ENCODE results near the gene KLK6.

KLK6 gene

GRCh38 chr19:50922317-50922853, 47.0 kb downstream of the KLK6 start:
- ChIA-PET CTCF (interaction anchor here (0.6 to 3.6 kb wide), 31 partner anchors 10 to 670 kb away, joined by 3 to 42 read pairs (median 4); partner anchors contain the start of genes ACP4 and JOSD2), POLR2A (no interaction called here)
- no peak overlapping the region for H3K4me3 ChIP-seq (ENCODE audit: low read depth, low read length)
- no peak for DNase-seq (ENCODE audit: low read depth, low spot score)
- peak; percentile 85 for TF ChIP-seq CTCF (IDR thresholded peaks at IDR 0.05; ENCODE audit: insufficient read depth, low read length, missing control alignments)

- CTCF ChIA-PET, result interaction anchor here (0.6 to 3.6 kb wide), 32 partner anchors 10 to 669 kb away, joined by 3 to 42 read pairs (median 4); partner anchors contain the start of genes ACP4 and JOSD2
- DNase-seq (ENCODE audit: low read depth, low spot score), result no peak
- no peak overlapping the region for H3K4me3 ChIP-seq (ENCODE audit: low read depth, low read length)
- POLR2A ChIA-PET, result interaction anchor here (0.5 kb wide), 1 partner anchor 118 kb away, joined by 3 read pairs; no protein-coding TSS in a partner anchor
- no peak for TF ChIP-seq CTCF (IDR thresholded peaks at IDR 0.05; ENCODE audit: insufficient read depth, low read length, missing control alignments)
Observed at GRCh38 chr19:50921426-50922316, 47.7 kb downstream of the KLK6 start.

- TF ChIP-seq CTCF (IDR thresholded peaks at IDR 0.05; ENCODE audit: insufficient read depth, low read length, missing control alignments), result no peak
- no peak for DNase-seq (ENCODE audit: low read depth, low spot score)
- ChIA-PET CTCF (no interaction called here), POLR2A (no interaction called here)
- no peak overlapping the region for H3K4me3 ChIP-seq (ENCODE audit: low read depth, low read length)
Observed at GRCh38 chr19:50916069-50916468, 53.3 kb downstream of the KLK6 start.

GRCh38 chr19:50912727-50913716, 56.4 kb downstream of the KLK6 start:
- no peak overlapping the region for H3K4me3 ChIP-seq (ENCODE audit: low read depth, low read length)
- CTCF ChIA-PET, result interaction anchor here (1.3 kb wide), 1 partner anchor 9 kb away, joined by 6 read pairs; no protein-coding TSS in a partner anchor
- DNase-seq (ENCODE audit: low read depth, low spot score), result no peak
- POLR2A ChIA-PET, result no interaction called here
- TF ChIP-seq CTCF (IDR thresholded peaks at IDR 0.05; ENCODE audit: insufficient read depth, low read length, missing control alignments), result no peak

- POLR2A ChIA-PET, result no interaction called here
- CTCF ChIA-PET, result interaction anchor here (1.3 kb wide), 1 partner anchor 10 kb away, joined by 6 read pairs; no protein-coding TSS in a partner anchor
- TF ChIP-seq CTCF (IDR thresholded peaks at IDR 0.05; ENCODE audit: insufficient read depth, low read length, missing control alignments), result no peak
- no peak overlapping the region for H3K4me3 ChIP-seq (ENCODE audit: low read depth, low read length)
- DNase-seq (ENCODE audit: low read depth, low spot score), result no peak
Observed at GRCh38 chr19:50912102-50912599, 57.2 kb downstream of the KLK6 start.
